Caco-2 (cell line): Measurements from ENCODE around the gene MICAL3. TPM values are rescaled to one million over a fixed set of nuclear protein-coding genes. Genes with fewer than 3 reads are reported as not detected.

Source experiments
- BruUV-seq: library from RNA; stranded (reverse); fragments of 400-500 nt; replicated peaks from 2 replicates; lab custom pipeline; 2021; lab: Mats Ljungman, UMichigan
- CTCF ChIA-PET: fragments of 300-600 bp; sonication (Branson Sonifier 250); formaldehyde crosslinking; loops from one replicate; lab custom pipeline; 2022; ENCODE audit warnings: antibody characterized with exemption; lab: Charles Lee
- POLR2A ChIA-PET: fragments of 300-600 bp; sonication (Branson Sonifier 250); formaldehyde crosslinking; loops from one replicate; lab custom pipeline; 2022; ENCODE audit warnings: antibody characterized with exemption; lab: Charles Lee
- DNase-seq, 2 experiments: peaks; one replicate each; pipeline versions ENCODE4 v3.0.0 to v3.0.0-alpha.2; 2020 to 2022
- H3K27me3 ChIP-seq: replicated peaks from 2 replicates; pipeline ENCODE4 v1.6.0; 2011; ENCODE audit warnings: low read length; ENCODE audit not compliant: control insufficient read depth, insufficient read depth
- H3K36me3 ChIP-seq: 2 replicates; pipeline ENCODE4 v1.5.1; 2011; ENCODE audit warnings: low read length; ENCODE audit not compliant: control insufficient read depth, insufficient read depth
- H3K4me1 ChIP-seq: fragments of 250-450 bp; sonication (Bioruptor Pico); 2 replicates; pipeline ENCODE4 v1.5.1; 2020; ENCODE audit warnings: mild to moderate bottlenecking
- H3K4me3 ChIP-seq: 2 replicates; pipeline ENCODE4 v1.5.1; 2011; ENCODE audit warnings: low read depth, mild to moderate bottlenecking, control low read depth, low read length
- H3K9me3 ChIP-seq: fragments of 250-450 bp; sonication (Bioruptor Pico); 2 replicates; pipeline ENCODE4 v1.5.1; 2020; ENCODE audit warnings: mild to moderate bottlenecking, moderate library complexity
- H3K27ac Mint-ChIP-seq: one replicate; pipeline ENCODE4 v1.8.0; 2022; ENCODE audit warnings: mixed read lengths; ENCODE audit not compliant: unreplicated experiment
- H3K27me3 Mint-ChIP-seq: one replicate; pipeline ENCODE4 v1.8.0; 2022; ENCODE audit warnings: mixed read lengths; ENCODE audit not compliant: insufficient read depth, unreplicated experiment
- H3K36me3 Mint-ChIP-seq: one replicate; pipeline ENCODE4 v1.8.0; 2022; ENCODE audit warnings: mild to moderate bottlenecking, mixed read lengths; ENCODE audit not compliant: insufficient read depth, unreplicated experiment
- H3K4me1 Mint-ChIP-seq: one replicate; pipeline ENCODE4 v1.8.0; 2022; ENCODE audit warnings: low read depth, mixed read lengths; ENCODE audit not compliant: unreplicated experiment
- H3K4me3 Mint-ChIP-seq: one replicate; pipeline ENCODE4 v1.8.0; 2022; ENCODE audit warnings: mild to moderate bottlenecking, moderate library complexity, mixed read lengths; ENCODE audit not compliant: unreplicated experiment
- H3K9me3 Mint-ChIP-seq: one replicate; pipeline ENCODE4 v1.8.0; 2022; ENCODE audit warnings: mixed read lengths; ENCODE audit not compliant: unreplicated experiment
- intact Hi-C: fragments of 100-400 bp; cut with micrococcal nuclease; formaldehyde crosslinking; loops from one replicate; pipeline ENCODE4 v1.10.0; 2022; ENCODE audit not compliant: unreplicated experiment
- total RNA-seq: library from RNA; stranded (reverse); gene quantifications from 2 replicates; pipeline ENCODE4 v1.2.3, GENCODE V29; 2022
- TF ChIP-seq, protein P1 (sequence below), 2 experiments: fragments of 200-600 bp in 1 of 2; IDR thresholded peaks; 1 replicate in 1 of 2; 2 replicates in 1 of 2; pipeline versions ENCODE4 v1.5.1 to v1.8.0; 2011 to 2022; ENCODE audit warnings: antibody characterized with exemption in 1 of 2, control low read depth in 1 of 2, inconsistent platforms in 1 of 2, low read depth in 1 of 2, low read length in 1 of 2, mild to moderate bottlenecking in 1 of 2, moderate library complexity in 1 of 2; ENCODE audit not compliant: insufficient read depth in 1 of 2, severe bottlenecking in 1 of 2, unreplicated experiment in 1 of 2

MICAL3 gene
- total RNA-seq, 1 experiment from 2014 or later = 65.6 TPM

DNA sequence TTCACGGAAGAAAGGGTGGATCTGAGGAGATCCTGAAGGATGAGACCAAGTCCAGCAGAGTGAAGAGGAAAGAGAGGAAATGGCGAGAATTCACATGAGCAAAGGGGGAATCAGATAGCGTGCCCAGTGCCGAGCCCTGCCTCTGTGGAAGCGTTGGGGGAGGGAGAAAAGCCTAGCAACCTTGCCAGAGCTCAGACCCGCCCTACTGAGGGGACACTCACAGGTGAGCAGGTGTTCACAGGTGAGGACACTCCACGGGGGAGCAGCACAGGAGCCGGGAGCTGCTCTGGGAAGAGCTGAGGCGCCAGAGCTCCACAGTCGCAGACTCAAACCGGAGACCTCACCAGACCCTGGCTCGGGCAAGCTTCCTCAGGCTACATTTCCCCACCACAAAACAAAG, 56.2 kb downstream of the MICAL3 start:
- Mint-ChIP-seq H3K9me3 (no peaks in the 10 kb centered on the region), H3K27me3 (no peaks in the 10 kb centered on the region), H3K4me3 (no peak overlapping the region), H3K27ac (peak overlapping the region; percentile 53), H3K36me3 (peaks cover 29% of the 10 kb centered on the region), H3K4me1 (peaks cover 53% of the 10 kb centered on the region)
- ChIA-PET CTCF (no interaction called here), POLR2A (no interaction called here)
- Histone ChIP-seq H3K9me3 (no peaks in the 10 kb centered on the region), H3K4me1 (peaks cover 54% of the 10 kb centered on the region), H3K27me3 (no peaks in the 10 kb centered on the region), H3K36me3 (no peaks in the 10 kb centered on the region), H3K4me3 (no peak overlapping the region)
- intact Hi-C loops = no loop called here
- no TSS peak for BruUV-seq
- no peak for DNase-seq
- TF ChIP-seq, protein P1, sequence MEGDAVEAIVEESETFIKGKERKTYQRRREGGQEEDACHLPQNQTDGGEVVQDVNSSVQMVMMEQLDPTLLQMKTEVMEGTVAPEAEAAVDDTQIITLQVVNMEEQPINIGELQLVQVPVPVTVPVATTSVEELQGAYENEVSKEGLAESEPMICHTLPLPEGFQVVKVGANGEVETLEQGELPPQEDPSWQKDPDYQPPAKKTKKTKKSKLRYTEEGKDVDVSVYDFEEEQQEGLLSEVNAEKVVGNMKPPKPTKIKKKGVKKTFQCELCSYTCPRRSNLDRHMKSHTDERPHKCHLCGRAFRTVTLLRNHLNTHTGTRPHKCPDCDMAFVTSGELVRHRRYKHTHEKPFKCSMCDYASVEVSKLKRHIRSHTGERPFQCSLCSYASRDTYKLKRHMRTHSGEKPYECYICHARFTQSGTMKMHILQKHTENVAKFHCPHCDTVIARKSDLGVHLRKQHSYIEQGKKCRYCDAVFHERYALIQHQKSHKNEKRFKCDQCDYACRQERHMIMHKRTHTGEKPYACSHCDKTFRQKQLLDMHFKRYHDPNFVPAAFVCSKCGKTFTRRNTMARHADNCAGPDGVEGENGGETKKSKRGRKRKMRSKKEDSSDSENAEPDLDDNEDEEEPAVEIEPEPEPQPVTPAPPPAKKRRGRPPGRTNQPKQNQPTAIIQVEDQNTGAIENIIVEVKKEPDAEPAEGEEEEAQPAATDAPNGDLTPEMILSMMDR (IDR thresholded peaks at IDR 0.05; ENCODE audit: insufficient read depth in 1 of 2, low read depth in 1 of 2, low read length in 1 of 2, severe bottlenecking in 1 of 2, unreplicated experiment in 1 of 2) = no peak

DNA sequence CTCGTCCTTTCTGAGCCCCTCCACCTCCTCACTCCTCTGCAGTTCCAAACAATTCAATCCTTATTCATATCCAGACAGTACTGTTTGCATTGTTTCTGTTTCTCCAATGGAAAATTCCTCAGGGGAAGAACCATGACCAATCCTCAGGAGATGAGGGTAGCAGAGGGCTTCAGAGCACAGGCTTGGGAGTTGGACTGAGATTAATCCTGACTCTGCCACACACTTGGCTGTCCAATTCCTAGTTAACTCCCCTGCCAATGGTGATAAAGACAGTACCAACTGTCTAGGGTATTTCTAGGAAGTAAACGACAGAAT, 58.0 kb downstream of the MICAL3 start:
- no peak for DNase-seq
- peaks cover 35% of the 10 kb centered on the region for H3K4me1 Mint-ChIP-seq
- 0 out of 2 replicates have a peak, but pooled peaks cover 1% of the 10 kb centered on the region for H3K36me3 ChIP-seq
- H3K27me3 ChIP-seq = no peaks in the 10 kb centered on the region
- intact Hi-C loops = no loop called here
- BruUV-seq = no TSS peak
- H3K36me3 Mint-ChIP-seq = peaks cover 19% of the 10 kb centered on the region
- CTCF ChIA-PET = no interaction called here
- TF ChIP-seq, protein P1 (IDR thresholded peaks at IDR 0.05; ENCODE audit: insufficient read depth in 1 of 2, low read depth in 1 of 2, low read length in 1 of 2, severe bottlenecking in 1 of 2, unreplicated experiment in 1 of 2) = no peak
- POLR2A ChIA-PET = no interaction called here
- H3K9me3 ChIP-seq = no peaks in the 10 kb centered on the region
- no peaks in the 10 kb centered on the region for H3K27me3 Mint-ChIP-seq
- peaks cover 36% of the 10 kb centered on the region for H3K4me1 ChIP-seq
- H3K4me3 ChIP-seq = no peak overlapping the region
- no peak overlapping the region for H3K4me3 Mint-ChIP-seq
- no peaks in the 10 kb centered on the region for H3K9me3 Mint-ChIP-seq
- peak overlapping the region; percentile 40 for H3K27ac Mint-ChIP-seq

DNA sequence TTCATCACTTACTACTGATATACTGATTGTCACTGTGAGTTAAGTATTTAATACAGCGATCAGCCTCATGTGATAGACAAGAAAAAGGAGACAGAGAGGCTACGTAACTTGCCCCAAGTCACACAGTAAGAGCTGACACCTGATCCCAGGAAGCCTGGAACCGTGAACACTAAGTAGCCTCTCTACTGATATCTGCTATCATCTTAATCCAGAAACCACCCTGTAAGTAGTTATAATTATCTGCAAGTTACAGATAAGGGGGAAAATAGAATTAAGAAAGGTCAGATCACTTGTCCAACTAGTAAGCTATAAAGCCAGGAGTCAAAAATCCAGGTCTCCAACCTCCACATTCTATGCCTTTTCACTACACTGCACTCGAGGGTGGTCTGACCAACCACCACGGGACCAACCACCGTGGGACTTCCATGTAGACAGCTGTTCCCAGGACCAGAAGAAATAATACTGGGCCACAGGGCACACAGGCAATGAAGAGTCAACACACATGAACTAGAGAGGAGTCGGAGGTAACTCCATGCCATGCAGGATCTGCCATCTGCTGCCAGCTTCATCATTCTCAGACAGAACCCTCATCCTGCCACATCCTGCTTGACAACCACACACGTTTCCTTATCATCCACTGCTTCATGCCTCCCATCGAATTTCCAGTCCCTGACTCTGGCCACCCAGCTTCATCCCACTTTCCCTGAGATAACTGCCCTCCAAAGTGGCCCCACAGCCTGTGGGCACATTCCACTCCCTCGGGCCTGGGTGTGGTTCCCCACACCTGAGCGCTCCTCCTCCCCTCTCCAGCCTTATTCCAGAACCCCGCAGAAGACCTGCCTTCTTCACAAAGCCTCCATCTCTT, 58.6 kb downstream of the MICAL3 start:
- intact Hi-C loops = no loop called here
- Histone ChIP-seq H3K4me1 (peaks cover 33% of the 10 kb centered on the region), H3K4me3 (no peak overlapping the region), H3K9me3 (no peaks in the 10 kb centered on the region), H3K36me3 (0 out of 2 replicates have a peak, but pooled peaks cover 1% of the 10 kb centered on the region), H3K27me3 (no peaks in the 10 kb centered on the region)
- Mint-ChIP-seq H3K4me1 (peaks cover 33% of the 10 kb centered on the region), H3K9me3 (no peaks in the 10 kb centered on the region), H3K27ac (peak overlapping the region; percentile 40), H3K36me3 (peaks cover 14% of the 10 kb centered on the region), H3K27me3 (no peaks in the 10 kb centered on the region), H3K4me3 (no peak overlapping the region)
- TF ChIP-seq, protein P1 (IDR thresholded peaks at IDR 0.05; ENCODE audit: insufficient read depth in 1 of 2, low read depth in 1 of 2, low read length in 1 of 2, severe bottlenecking in 1 of 2, unreplicated experiment in 1 of 2) = no peak
- DNase-seq = no peak
- POLR2A ChIA-PET = no interaction called here
- no TSS peak for BruUV-seq
- CTCF ChIA-PET = no interaction called here
